ENCODE results near the gene MCM7. TPM values are rescaled to one million over a fixed set of nuclear protein-coding genes. Genes with fewer than 3 reads are reported as not detected.
A peak's percentile ranks its signal among the peaks of the same experiment; 100 is the strongest.

MCM7 gene
- total and polyA plus RNA-seq, 2 of the 13 experiments (the other 11 are each of a cell fraction or from before 2014, with no cell fraction given), result 84.5 to 214 TPM

GRCh38 chr7:100148559-100149328 is 47.5 kb upstream of the MCM7 start, which contains the start of gene LAMTOR4 (continued):
- TF ChIP-seq SRF (IDR thresholded peaks at IDR 0.05; ENCODE audit: low read depth, low read length), result no peak
- no peak for TF ChIP-seq CEBPZ (IDR thresholded peaks at IDR 0.05; ENCODE audit: low read length)
- no peak; the same call in 1 of the 2 replicates for TF ChIP-seq ATF3 (CRISPR knock-in tag; IDR thresholded peaks at IDR 0.05)
- no peak; the same call in 1 of the 2 replicates for TF ChIP-seq FOXK1 (CRISPR knock-in tag; IDR thresholded peaks at IDR 0.05; ENCODE audit: borderline replicate concordance, low read depth)
- no peak for TF ChIP-seq ZNF75D (CRISPR knock-in tag; IDR thresholded peaks at IDR 0.05; ENCODE audit: borderline replicate concordance)
- no peak for TF ChIP-seq ZNF207 (IDR thresholded peaks at IDR 0.05; ENCODE audit: borderline replicate concordance)
- TF ChIP-seq ZNF549 (CRISPR knock-in tag; IDR thresholded peaks at IDR 0.05), result no peak
- no peak for TF ChIP-seq ZNF772 (CRISPR knock-in tag; IDR thresholded peaks at IDR 0.05)
- TF ChIP-seq ZBED4 (CRISPR knock-in tag; IDR thresholded peaks at IDR 0.05; ENCODE audit: borderline replicate concordance), result peak; percentile 42; the same call in 1 of the 2 replicates
- TF ChIP-seq CBX1 (IDR thresholded peaks at IDR 0.05; ENCODE audit: low read depth), result no peak
- TF ChIP-seq NRL (CRISPR knock-in tag; IDR thresholded peaks at IDR 0.05; ENCODE audit: borderline replicate concordance), result peak; percentile 48; the same call in 1 of the 2 replicates
- no peak for TF ChIP-seq FOXP1 (IDR thresholded peaks at IDR 0.05)
- TF ChIP-seq FOXP1 (CRISPR knock-in tag; IDR thresholded peaks at IDR 0.05), result no peak
- no peak for TF ChIP-seq SATB2 (CRISPR knock-in tag; IDR thresholded peaks at IDR 0.05)
- 0 out of 2 replicates have a peak, but pooled peaks have one; percentile 33 for TF ChIP-seq PPARG (CRISPR knock-in tag; conservative IDR thresholded peaks at IDR 0.05)
- 0 out of 2 replicates have a peak, but pooled peaks have one; percentile 12 for TF ChIP-seq ZNF44 (CRISPR knock-in tag; IDR thresholded peaks at IDR 0.05)
- no peak for TF ChIP-seq FOSL2 (CRISPR knock-in tag; IDR thresholded peaks at IDR 0.05)
- no peak for TF ChIP-seq ATF7-NPFF (CRISPR knock-in tag; IDR thresholded peaks at IDR 0.05; ENCODE audit: low read depth)
- TF ChIP-seq ZNF576 (CRISPR knock-in tag; IDR thresholded peaks at IDR 0.05), result no peak
- TF ChIP-seq TFDP1 (CRISPR knock-in tag; IDR thresholded peaks at IDR 0.05; ENCODE audit: borderline replicate concordance), result peak; percentile 86; the same call in 1 of the 2 replicates
- TF ChIP-seq ZNF33B (CRISPR knock-in tag; IDR thresholded peaks at IDR 0.05), result 0 out of 2 replicates have a peak, but pooled peaks have one; percentile 8
- TF ChIP-seq MAF1 (CRISPR knock-in tag; IDR thresholded peaks at IDR 0.05; ENCODE audit: borderline replicate concordance), result no peak

Data from HepG2 (cell line).